SH-SY5Y (cell line): ENCODE measurements around the gene OR1A1.

Experiments
- GATA2 ChIP-seq: IDR thresholded peaks from 2 replicates; pipeline ENCODE4 v1.6.1; 2011; ENCODE audit warnings: mild to moderate bottlenecking, low read depth, low read length
- GATA3 ChIP-seq: IDR thresholded peaks from 2 replicates; pipeline ENCODE4 v1.6.1; 2011; ENCODE audit warnings: low read depth, mild to moderate bottlenecking, low read length, moderate library complexity

OR1A1 gene

GRCh38 chr17:3207367-3207766 lies at the start of gene OR1A1:
TSS of gene OR1A1 (plus strand) at chr17:3207667. CDS start at chr17:3215621, 7,954 bp downstream.
- TF ChIP-seq GATA3 (no peak), GATA2 (no peak)

DNA sequence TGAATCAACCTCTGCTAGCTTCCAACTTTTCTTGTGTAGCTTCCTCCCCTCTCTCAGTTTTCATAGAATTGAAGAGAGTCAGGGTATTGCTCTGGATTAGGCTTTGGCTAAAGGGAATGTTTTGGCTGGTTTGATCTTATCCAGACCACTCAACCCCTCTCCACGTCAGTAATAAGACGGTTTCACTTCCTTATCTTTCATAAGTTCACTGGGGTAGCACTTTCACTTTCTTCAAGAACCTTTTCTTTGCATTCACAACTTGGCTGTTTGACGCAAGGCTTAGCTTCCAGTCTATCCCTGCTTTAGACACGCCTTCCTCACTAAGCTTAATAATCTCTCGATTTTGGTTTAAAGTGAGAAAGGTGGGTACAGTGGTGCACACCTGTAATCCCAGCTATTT lies 39.9 kb upstream of the OR1A1 start:
- no peak for TF ChIP-seq GATA3
- no peak for TF ChIP-seq GATA2

GRCh38 chr17:3189961-3190360 lies 17.5 kb upstream of the OR1A1 start:
- TF ChIP-seq GATA2 (no peak), GATA3 (no peak)

DNA sequence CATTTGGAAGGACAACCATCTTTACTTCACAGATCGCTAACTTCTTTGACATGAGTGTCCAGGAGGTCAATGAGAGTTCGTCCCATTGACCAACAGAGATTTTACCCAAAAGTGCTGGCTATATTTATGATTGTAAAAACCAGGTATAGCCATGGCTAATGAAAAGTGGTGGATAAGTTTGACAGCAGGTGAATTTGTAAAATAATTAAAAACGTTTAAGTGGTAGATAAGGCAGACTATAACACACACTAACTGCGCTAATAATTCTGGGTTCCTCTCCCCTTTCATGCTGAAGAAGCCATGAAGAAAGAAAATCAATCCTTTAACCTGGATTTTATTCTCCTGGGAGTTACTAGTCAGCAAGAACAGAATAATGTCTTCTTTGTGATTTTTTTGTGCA lies 10.2 kb upstream of the OR1A1 start, which contains the start of gene OR1A2:
OR1A2 (plus strand) TSS at position 301 of the 400 bp plus-strand sequence; CDS start at position 301, 0 bp downstream.
- TF ChIP-seq GATA3 = no peak

GRCh38 chr17:3208484-3208883 lies 1.0 kb downstream of the OR1A1 start:
- TF ChIP-seq GATA3 = no peak
- no peak for TF ChIP-seq GATA2

- TF ChIP-seq GATA2 (no peak), GATA3 (no peak)
Observed at GRCh38 chr17:3213001-3213400, 5.5 kb downstream of the OR1A1 start.

DNA sequence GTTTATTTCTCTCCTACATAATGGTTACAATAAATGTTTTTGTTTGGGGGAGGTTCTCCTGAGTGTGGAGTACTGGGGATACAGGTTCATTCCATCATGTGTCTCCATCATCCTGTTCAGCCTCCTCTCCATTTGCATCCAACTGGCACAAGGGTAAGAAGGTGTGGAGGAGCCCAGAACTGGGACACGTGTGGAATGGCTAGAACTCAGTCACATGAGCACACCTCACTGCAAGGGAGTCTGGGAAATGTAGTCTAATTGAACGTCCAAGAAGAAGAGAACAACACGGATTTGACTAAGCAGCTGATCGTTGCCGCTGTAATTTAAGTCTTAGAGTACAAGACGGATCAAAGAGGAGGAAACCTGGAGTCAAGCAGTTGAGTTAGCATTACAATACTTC lies 6.1 kb downstream of the OR1A1 start:
- TF ChIP-seq GATA2 = no peak
- no peak for TF ChIP-seq GATA3

DNA sequence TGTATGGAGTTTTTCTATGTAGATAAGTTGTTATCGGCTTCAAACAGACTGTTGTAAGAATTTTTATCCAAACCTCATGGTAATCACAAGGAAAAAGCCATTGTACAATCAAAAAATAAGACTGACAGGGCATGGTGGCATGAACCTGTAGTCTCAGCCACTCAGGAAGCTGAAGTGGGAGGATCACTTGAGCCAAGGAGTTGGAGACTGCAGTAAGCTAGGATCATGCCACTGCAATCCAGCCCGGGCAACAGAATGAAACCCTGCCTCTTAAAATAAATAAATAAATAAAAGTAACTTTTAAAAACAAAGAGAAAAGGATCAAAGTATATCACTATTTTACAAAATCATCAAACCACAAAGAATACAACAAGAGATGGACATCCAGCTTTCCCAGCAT lies 14.4 kb downstream of the OR1A1 start:
- no peak for TF ChIP-seq GATA3
- no peak for TF ChIP-seq GATA2

GRCh38 chr17:3222505-3222904 lies 15.0 kb downstream of the OR1A1 start:
- TF ChIP-seq GATA3 (no peak), GATA2 (no peak)

DNA sequence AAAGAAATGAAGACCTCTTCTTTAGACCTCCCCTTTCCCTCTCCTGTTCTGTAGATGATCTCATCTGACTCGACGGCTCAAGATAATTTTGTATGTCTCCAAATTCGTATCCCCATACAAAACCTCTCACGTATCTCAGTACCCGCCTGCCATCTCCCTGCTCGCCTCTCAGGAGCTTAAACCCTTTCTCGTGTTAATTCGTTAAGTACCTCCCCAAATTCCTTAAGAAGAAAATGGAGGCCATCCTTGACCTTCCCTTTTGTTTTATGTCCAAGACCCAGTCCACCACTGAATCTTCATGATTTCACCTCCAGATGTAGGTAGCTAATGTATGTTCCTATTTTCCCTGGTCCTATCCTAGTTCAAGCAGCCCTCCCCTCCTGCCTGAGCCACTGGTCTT lies 49.1 kb downstream of the OR1A1 start:
- TF ChIP-seq GATA2 (no peak), GATA3 (no peak)

- TF ChIP-seq GATA3 = no peak
- no peak for TF ChIP-seq GATA2
Observed at GRCh38 chr17:3260163-3260562, 52.7 kb downstream of the OR1A1 start.

DNA sequence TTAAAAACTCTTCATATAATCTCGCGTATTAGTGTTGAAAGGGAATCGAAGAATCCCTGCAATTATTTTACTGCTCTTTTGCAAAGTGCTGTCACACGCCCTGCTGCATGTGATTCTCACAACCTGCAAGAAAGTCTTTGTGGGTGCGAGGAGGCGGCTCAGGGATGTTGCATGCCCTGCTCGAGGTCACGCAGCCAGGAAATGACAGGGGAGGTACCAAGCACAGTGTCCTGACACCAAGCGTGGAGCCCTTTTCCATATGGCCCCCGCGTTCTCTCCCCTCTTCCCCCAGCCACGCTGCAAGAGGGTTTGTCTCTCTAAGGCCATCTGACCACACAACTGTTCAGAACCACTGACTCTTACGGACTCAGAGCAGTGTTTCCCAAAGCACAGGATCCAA lies 53.1 kb downstream of the OR1A1 start:
- TF ChIP-seq GATA2 (no peak), GATA3 (no peak)
